NAMALWA (cell line): ENCODE data around the gene PLXNB3.

Source experiments
- DNase-seq: peaks from one replicate; pipeline ENCODE4 v3.0.0-alpha.2; 2015; ENCODE audit warnings: low spot score

The PLXNB3 gene

GRCh38 chrX:153773741-153774575 lies 9.9 kb downstream of the PLXNB3 start:
- no peak for DNase-seq

- no peak for DNase-seq
Measured at GRCh38 chrX:153774576-153775292, 10.7 kb downstream of the PLXNB3 start.

GRCh38 chrX:153775293-153776119 lies 11.5 kb downstream of the PLXNB3 start:
- no peak for DNase-seq

GRCh38 chrX:153776120-153776599 lies 12.1 kb downstream of the PLXNB3 start:
- DNase-seq, result peak; percentile 21

- peak; percentile 20 for DNase-seq
Measured at GRCh38 chrX:153776611-153777045, 12.6 kb downstream of the PLXNB3 start.

- DNase-seq, result no peak
Measured at GRCh38 chrX:153777261-153778090, 13.4 kb downstream of the PLXNB3 start.

GRCh38 chrX:153778181-153778580 lies 14.1 kb downstream of the PLXNB3 start:
- DNase-seq, result no peak

GRCh38 chrX:153778684-153779101 lies 14.6 kb downstream of the PLXNB3 start:
- DNase-seq, result peak; percentile 17

- no peak for DNase-seq
Measured at GRCh38 chrX:153779891-153780677, 16.0 kb downstream of the PLXNB3 start.

- no peak for DNase-seq
Measured at GRCh38 chrX:153780678-153781427, 16.8 kb downstream of the PLXNB3 start, which contains the start of gene SRPK3. Gene SRPK3, plus strand, starts transcription at chrX:153781041. Its CDS starts 46 bp downstream, at chrX:153781087.

- no peak for DNase-seq
Measured at GRCh38 chrX:153781428-153782047, 17.5 kb downstream of the PLXNB3 start.

- DNase-seq, result no peak
Measured at GRCh38 chrX:153782313-153782712, 18.3 kb downstream of the PLXNB3 start.

GRCh38 chrX:153782871-153783270 lies 18.8 kb downstream of the PLXNB3 start:
- no peak for DNase-seq

- DNase-seq, result no peak
Measured at GRCh38 chrX:153783378-153784013, 19.4 kb downstream of the PLXNB3 start.

GRCh38 chrX:153784325-153784967 lies 20.4 kb downstream of the PLXNB3 start:
- DNase-seq, result no peak

- no peak for DNase-seq
Measured at GRCh38 chrX:153786669-153787068, 22.6 kb downstream of the PLXNB3 start.

GRCh38 chrX:153789654-153790053 lies 25.6 kb downstream of the PLXNB3 start:
- no peak for DNase-seq
